Panc1 (cell line): ENCODE measurements around the gene STK32C. TPM values are rescaled to one million over a fixed set of nuclear protein-coding genes. Genes with fewer than 3 reads are reported as not detected.

ENCODE experiments used
- ATAC-seq: fragments of 200-7000 bp; cut with Tn5 transposase; 2 replicates; pipeline ENCODE4 v1.9.1; 2020; ENCODE audit warnings: mild to moderate bottlenecking, moderate library complexity
- BruUV-seq: library from RNA; stranded (reverse); fragments of 400-500 nt; replicated peaks from 2 replicates; lab custom pipeline; 2021; lab: Mats Ljungman, UMichigan
- CTCF ChIA-PET: fragments of 300-600 bp; sonication (Branson Sonifier 250); formaldehyde crosslinking; loops from one replicate; lab custom pipeline; 2022; ENCODE audit warnings: antibody characterized with exemption; lab: Charles Lee
- POLR2A ChIA-PET: fragments of 300-600 bp; sonication (Branson Sonifier 250); formaldehyde crosslinking; loops from one replicate; lab custom pipeline; 2022; ENCODE audit warnings: antibody characterized with exemption; lab: Charles Lee
- DNase-seq: peaks from one replicate; pipeline ENCODE4 v3.0.0-alpha.2; 2010; ENCODE audit warnings: low read depth, low spot score
- H3K27ac ChIP-seq: 2 replicates; pipeline ENCODE4 v1.5.1; 2011; ENCODE audit warnings: mild to moderate bottlenecking, low read length, inconsistent platforms
- H3K27me3 ChIP-seq: fragments of 200-500 bp; sonication (Bioruptor generic); 2 replicates; pipeline ENCODE4 v1.6.0; 2014; ENCODE audit warnings: low read length, inconsistent platforms; ENCODE audit not compliant: control insufficient read depth, insufficient read depth
- H3K36me3 ChIP-seq: fragments of 200-500 bp; sonication (Bioruptor generic); 2 replicates; pipeline ENCODE4 v1.5.1; 2014; ENCODE audit warnings: inconsistent platforms, mild to moderate bottlenecking, low read length, moderate library complexity; ENCODE audit not compliant: control insufficient read depth, insufficient read depth
- H3K4me1 ChIP-seq: 2 replicates; pipeline ENCODE4 v1.5.1; 2011; ENCODE audit warnings: inconsistent platforms, mild to moderate bottlenecking, low read length, moderate library complexity; ENCODE audit not compliant: control insufficient read depth, insufficient read depth
- H3K4me3 ChIP-seq, 2 experiments: 2 replicates each; pipeline ENCODE4 v1.5.1; 2011 to 2012; ENCODE audit warnings: low read depth in 2 of 2, low read length in 2 of 2, mild to moderate bottlenecking in 2 of 2, inconsistent platforms in 1 of 2, moderate library complexity in 1 of 2
- H3K9me3 ChIP-seq: fragments of 200-500 bp; sonication (Bioruptor generic); 2 replicates; pipeline ENCODE4 v1.5.1; 2014; ENCODE audit warnings: low read depth, mild to moderate bottlenecking, inconsistent platforms, low read length, moderate library complexity; ENCODE audit not compliant: control insufficient read depth, insufficient read depth
- POLR2AphosphoS5 ChIP-seq: IDR thresholded peaks from 2 replicates; pipeline ENCODE4 v1.6.1; 2012; ENCODE audit warnings: mild to moderate bottlenecking, low read depth, low read length, moderate library complexity
- SIN3A ChIP-seq: IDR thresholded peaks from 2 replicates; pipeline ENCODE4 v1.6.1; 2012; ENCODE audit warnings: low read depth, mild to moderate bottlenecking, low read length, moderate library complexity, borderline replicate concordance; ENCODE audit not compliant: insufficient read depth
- TCF7L2 ChIP-seq: IDR thresholded peaks from 2 replicates; pipeline ENCODE4 v1.6.1; 2011; ENCODE audit warnings: mild to moderate bottlenecking, low read depth, low read length, inconsistent platforms
- in situ Hi-C: cut with HindIII; loops from 2 replicates; pipeline ENCODE4 v1.10.0; 2016; ENCODE audit warnings: low sequenced_read_pairs, low pct_unique_long_range_greater_than_20kb
- intact Hi-C: fragments of 100-400 bp; cut with micrococcal nuclease; formaldehyde crosslinking; loops from one replicate; pipeline ENCODE4 v1.10.0; 2022; ENCODE audit not compliant: unreplicated experiment
- total RNA-seq: library from RNA; stranded (reverse); gene quantifications from one replicate; pipeline ENCODE4 v1.2.1, GENCODE V29; 2021; ENCODE audit not compliant: unreplicated experiment
- TF ChIP-seq, protein P1 (sequence below), 2 experiments: IDR thresholded peaks; 2 replicates each; pipeline ENCODE4 v1.6.1; 2011 to 2012; ENCODE audit warnings: low read depth in 2 of 2, control low read depth in 1 of 2, low read length in 1 of 2, mild to moderate bottlenecking in 1 of 2, moderate library complexity in 1 of 2; ENCODE audit not compliant: insufficient read depth in 1 of 2
- TF ChIP-seq, protein P2 (sequence below): fragments of 450-650 bp; IDR thresholded peaks from 2 replicates; pipeline ENCODE4 v1.5.1; 2017; ENCODE audit warnings: mild to moderate bottlenecking

The STK32C gene
- total RNA-seq, 1 experiment from 2014 or later, result 53.7 TPM

DNA sequence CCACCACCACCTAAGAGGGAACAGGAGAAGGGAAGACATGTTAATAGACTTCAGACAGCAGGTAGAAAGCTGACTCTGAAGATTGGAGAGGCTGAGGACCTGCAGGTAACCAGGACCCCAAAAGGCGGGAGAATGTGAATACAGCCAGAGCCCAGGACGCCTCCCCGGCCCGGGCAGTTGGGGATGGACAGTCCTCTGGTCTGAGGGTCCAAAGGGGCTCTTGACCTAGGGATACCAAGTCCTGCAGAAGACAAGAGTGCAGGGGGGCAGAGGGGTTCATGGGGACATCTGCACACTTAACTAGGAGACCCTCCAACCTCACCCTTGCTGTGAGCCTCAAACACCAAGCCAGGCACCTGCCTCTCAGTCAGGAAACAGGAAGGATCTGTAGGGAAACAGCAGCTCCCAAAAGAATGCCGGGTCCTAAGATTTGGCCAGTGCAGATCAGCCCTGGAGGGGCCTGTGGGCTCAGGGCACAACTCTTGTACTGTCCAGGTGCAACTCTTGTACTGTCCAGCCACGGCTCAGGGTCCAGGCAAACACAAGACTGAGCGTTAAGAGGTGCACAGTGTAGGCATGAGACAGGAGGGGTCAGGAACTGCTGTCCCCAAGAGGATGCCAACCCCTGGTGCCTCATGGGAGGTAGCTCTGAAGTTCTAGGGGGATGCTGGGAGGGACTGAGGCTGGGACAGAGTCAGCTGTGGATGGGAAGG, 2.3 kb upstream of the STK32C start:
- H3K9me3 ChIP-seq, result 0 out of 2 replicates have a peak, but pooled peaks cover 4% of the 10 kb centered on the region
- ChIA-PET CTCF (no interaction called here), POLR2A (no interaction called here)
- in situ Hi-C loops (no loop called here), intact Hi-C loops (no loop called here)
- no TSS peak for BruUV-seq
- no peak overlapping the region for H3K4me3 ChIP-seq
- no peak for ATAC-seq
- no peak for DNase-seq
- peaks cover 8% of the 10 kb centered on the region for H3K4me1 ChIP-seq
- H3K27me3 ChIP-seq, result no peaks in the 10 kb centered on the region
- H3K36me3 ChIP-seq, result no peaks in the 10 kb centered on the region
- TF ChIP-seq, protein P1, sequence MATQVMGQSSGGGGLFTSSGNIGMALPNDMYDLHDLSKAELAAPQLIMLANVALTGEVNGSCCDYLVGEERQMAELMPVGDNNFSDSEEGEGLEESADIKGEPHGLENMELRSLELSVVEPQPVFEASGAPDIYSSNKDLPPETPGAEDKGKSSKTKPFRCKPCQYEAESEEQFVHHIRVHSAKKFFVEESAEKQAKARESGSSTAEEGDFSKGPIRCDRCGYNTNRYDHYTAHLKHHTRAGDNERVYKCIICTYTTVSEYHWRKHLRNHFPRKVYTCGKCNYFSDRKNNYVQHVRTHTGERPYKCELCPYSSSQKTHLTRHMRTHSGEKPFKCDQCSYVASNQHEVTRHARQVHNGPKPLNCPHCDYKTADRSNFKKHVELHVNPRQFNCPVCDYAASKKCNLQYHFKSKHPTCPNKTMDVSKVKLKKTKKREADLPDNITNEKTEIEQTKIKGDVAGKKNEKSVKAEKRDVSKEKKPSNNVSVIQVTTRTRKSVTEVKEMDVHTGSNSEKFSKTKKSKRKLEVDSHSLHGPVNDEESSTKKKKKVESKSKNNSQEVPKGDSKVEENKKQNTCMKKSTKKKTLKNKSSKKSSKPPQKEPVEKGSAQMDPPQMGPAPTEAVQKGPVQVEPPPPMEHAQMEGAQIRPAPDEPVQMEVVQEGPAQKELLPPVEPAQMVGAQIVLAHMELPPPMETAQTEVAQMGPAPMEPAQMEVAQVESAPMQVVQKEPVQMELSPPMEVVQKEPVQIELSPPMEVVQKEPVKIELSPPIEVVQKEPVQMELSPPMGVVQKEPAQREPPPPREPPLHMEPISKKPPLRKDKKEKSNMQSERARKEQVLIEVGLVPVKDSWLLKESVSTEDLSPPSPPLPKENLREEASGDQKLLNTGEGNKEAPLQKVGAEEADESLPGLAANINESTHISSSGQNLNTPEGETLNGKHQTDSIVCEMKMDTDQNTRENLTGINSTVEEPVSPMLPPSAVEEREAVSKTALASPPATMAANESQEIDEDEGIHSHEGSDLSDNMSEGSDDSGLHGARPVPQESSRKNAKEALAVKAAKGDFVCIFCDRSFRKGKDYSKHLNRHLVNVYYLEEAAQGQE (IDR thresholded peaks at IDR 0.05; ENCODE audit: insufficient read depth in 1 of 2, low read depth in 2 of 2, low read length in 1 of 2), result no peak
- TF ChIP-seq, protein P2, sequence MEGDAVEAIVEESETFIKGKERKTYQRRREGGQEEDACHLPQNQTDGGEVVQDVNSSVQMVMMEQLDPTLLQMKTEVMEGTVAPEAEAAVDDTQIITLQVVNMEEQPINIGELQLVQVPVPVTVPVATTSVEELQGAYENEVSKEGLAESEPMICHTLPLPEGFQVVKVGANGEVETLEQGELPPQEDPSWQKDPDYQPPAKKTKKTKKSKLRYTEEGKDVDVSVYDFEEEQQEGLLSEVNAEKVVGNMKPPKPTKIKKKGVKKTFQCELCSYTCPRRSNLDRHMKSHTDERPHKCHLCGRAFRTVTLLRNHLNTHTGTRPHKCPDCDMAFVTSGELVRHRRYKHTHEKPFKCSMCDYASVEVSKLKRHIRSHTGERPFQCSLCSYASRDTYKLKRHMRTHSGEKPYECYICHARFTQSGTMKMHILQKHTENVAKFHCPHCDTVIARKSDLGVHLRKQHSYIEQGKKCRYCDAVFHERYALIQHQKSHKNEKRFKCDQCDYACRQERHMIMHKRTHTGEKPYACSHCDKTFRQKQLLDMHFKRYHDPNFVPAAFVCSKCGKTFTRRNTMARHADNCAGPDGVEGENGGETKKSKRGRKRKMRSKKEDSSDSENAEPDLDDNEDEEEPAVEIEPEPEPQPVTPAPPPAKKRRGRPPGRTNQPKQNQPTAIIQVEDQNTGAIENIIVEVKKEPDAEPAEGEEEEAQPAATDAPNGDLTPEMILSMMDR, result no peak
- no peak for TF ChIP-seq SIN3A
- no peak overlapping the region for H3K27ac ChIP-seq

DNA sequence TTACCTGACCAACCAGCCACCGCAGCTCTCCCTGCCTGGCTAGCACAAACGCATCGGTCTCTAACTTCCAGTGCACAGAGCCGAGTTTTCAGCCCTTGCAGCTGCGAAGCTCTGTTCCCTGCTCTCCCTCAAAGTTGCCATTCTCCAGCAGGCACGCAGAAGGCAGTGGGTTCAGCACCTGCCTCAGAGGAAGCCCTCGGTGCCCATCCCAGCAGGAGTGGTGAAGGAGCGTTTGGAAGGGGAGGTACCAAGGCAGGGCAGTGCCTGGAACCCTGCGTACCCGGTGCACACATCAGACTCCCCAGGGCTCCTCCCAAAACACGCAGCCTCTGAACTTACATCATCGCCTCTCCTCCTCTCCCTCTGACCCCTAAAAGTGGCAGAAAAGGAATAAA, 1.7 kb upstream of the STK32C start:
- no TSS peak for BruUV-seq
- ATAC-seq (no peak), DNase-seq (no peak)
- H3K4me1 ChIP-seq, result peaks cover 8% of the 10 kb centered on the region
- TF ChIP-seq, protein P1 (IDR thresholded peaks at IDR 0.05; ENCODE audit: insufficient read depth in 1 of 2, low read depth in 2 of 2, low read length in 1 of 2), result no peak
- TF ChIP-seq, protein P2, result no peak
- TF ChIP-seq SIN3A (no peak), TCF7L2 (no peak), POLR2AphosphoS5 (no peak)
- H3K27ac ChIP-seq, result no peak overlapping the region; the same call in 1 of the 2 replicates
- POLR2A ChIA-PET, result no interaction called here
- H3K36me3 ChIP-seq, result no peaks in the 10 kb centered on the region
- intact Hi-C loops (no loop called here), in situ Hi-C loops (no loop called here)
- CTCF ChIA-PET, result no interaction called here
- 0 out of 2 replicates have a peak, but pooled peaks cover 4% of the 10 kb centered on the region for H3K9me3 ChIP-seq
- no peaks in the 10 kb centered on the region for H3K27me3 ChIP-seq
- H3K4me3 ChIP-seq, result no peak overlapping the region
